Bronchial epithelial cell (primary cell): ENCODE results near the gene SUN1. TPM values are rescaled to one million over a fixed set of nuclear protein-coding genes. Genes with fewer than 3 reads are reported as not detected.

Source experiments
- DNase-seq: peaks from one replicate; pipeline ENCODE4 v3.0.0-alpha.2; 2010; ENCODE audit warnings: low read depth
- FAIRE-seq: peaks from 2 replicates; lab custom pipeline; 2011; peaks lifted over from hg19 to GRCh38; lab: Jason Lieb, UNC
- H3K27me3 ChIP-seq: 2 replicates; pipeline ENCODE4 v1.5.1; 2011; ENCODE audit warnings: low read length; ENCODE audit not compliant: control insufficient read depth, insufficient read depth
- H3K36me3 ChIP-seq: 2 replicates; pipeline ENCODE4 v1.5.1; 2011; ENCODE audit warnings: low read length; ENCODE audit not compliant: control insufficient read depth, insufficient read depth
- H3K4me3 ChIP-seq: 2 replicates; pipeline ENCODE4 v1.5.1; 2011; ENCODE audit warnings: mild to moderate bottlenecking, low read depth, low read length, control low read depth
- total RNA-seq: library from RNA; depleted of rRNA; stranded (reverse); fragments of >200 nt; gene quantifications from 2 replicates; pipeline ENCODE4 v1.2.1, GENCODE V29; 2014
- TF ChIP-seq, protein P1 (sequence below): IDR thresholded peaks from 2 replicates; pipeline ENCODE4 v1.5.1; 2011; ENCODE audit warnings: mild to moderate bottlenecking, moderate library complexity, low read length, control low read depth, inconsistent platforms; ENCODE audit not compliant: insufficient read depth, severe bottlenecking

SUN1 gene
- total RNA-seq, 1 donor from 2014 or later = 176 TPM

DNA sequence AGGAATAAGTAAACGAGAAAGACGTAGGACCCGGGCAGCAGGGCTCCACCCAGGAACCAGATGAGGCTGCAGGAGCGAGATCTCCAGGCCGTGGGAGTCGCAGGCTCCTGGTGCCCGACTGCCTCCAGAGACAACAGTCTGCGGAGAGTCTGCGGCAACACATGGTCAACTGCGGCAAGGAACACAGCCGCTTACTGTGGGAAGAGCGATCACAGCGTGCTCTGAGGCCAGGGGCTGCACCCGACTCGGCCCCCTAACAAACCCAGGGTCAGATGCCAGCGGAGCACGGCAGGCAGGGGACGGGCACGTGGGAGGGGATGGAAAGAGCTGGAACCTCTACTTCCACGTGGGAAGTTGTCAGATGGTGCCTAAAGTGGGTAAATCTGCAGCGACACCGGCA is 70.7 kb downstream of the SUN1 start:
- no peak for DNase-seq
- FAIRE-seq = peak; percentile 36
- Histone ChIP-seq H3K4me3 (no peak overlapping the region), H3K36me3 (peaks cover 1% of the 10 kb centered on the region), H3K27me3 (no peaks in the 10 kb centered on the region)
- TF ChIP-seq, protein P1, sequence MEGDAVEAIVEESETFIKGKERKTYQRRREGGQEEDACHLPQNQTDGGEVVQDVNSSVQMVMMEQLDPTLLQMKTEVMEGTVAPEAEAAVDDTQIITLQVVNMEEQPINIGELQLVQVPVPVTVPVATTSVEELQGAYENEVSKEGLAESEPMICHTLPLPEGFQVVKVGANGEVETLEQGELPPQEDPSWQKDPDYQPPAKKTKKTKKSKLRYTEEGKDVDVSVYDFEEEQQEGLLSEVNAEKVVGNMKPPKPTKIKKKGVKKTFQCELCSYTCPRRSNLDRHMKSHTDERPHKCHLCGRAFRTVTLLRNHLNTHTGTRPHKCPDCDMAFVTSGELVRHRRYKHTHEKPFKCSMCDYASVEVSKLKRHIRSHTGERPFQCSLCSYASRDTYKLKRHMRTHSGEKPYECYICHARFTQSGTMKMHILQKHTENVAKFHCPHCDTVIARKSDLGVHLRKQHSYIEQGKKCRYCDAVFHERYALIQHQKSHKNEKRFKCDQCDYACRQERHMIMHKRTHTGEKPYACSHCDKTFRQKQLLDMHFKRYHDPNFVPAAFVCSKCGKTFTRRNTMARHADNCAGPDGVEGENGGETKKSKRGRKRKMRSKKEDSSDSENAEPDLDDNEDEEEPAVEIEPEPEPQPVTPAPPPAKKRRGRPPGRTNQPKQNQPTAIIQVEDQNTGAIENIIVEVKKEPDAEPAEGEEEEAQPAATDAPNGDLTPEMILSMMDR = no peak

DNA sequence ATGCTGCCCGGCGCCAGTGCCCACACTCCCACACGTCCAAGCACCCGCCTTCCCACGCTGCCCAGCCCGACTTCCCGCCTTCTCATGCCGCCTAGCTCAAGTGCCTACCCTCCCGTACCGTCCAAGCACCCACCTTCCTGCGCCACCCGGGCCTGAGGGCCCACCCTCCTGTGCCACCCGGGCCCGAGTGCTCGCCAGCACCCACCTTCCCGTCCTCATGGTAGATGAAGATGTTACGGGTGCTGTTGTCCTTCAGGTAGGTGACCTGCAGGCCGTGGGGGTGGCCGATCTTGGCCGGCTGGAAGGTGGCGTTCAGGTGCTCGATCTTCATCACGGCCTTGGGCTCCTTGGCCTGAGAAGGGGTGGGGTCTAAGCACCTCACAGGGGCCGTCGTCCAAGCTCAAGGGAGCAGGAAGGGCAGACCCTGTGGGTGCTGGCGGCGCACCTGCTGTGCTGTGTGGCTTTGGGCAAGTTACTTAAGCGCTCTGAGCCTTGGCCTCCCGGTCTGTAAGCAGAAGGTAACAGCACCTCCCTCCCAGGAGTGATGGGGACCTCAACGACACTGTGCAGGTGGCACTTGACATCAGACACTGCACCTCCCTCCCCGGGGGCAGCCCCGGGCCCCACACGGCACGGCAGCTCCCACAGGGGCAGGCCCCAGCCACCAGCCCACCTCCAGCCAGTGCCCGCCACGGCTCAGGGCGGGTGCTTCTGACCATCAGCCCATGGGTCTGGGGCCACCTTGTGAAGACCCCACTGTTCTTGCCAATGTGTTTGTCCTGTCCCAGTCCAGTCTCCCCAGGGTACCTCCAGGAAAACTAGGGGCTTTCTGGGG is 71.9 kb downstream of the SUN1 start:
- TF ChIP-seq, protein P1 = no peak
- FAIRE-seq = no peak
- Histone ChIP-seq H3K36me3 (no peaks in the 10 kb centered on the region), H3K27me3 (no peaks in the 10 kb centered on the region), H3K4me3 (no peak overlapping the region)
- no peak for DNase-seq

DNA sequence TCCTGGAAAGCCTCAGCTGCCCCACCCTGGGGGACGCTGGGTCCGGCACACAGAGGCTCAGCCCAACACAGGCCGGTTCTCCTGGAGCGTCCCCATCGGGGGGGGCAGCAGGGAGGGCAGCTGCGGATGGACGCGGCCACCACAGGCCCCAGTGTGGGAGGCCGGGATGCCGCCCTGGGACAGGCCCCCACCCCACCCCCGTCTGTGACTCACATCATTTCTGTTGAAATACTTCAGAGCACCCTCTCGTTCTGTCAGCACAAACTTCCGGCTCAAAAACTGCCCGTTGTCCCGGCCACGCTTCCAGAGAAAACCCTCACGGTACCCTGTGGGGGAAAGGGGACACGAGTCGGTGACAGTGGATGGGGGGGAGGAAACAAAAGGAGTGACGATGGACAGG is 72.6 kb downstream of the SUN1 start:
- Histone ChIP-seq H3K4me3 (no peak overlapping the region), H3K27me3 (no peaks in the 10 kb centered on the region), H3K36me3 (no peaks in the 10 kb centered on the region)
- DNase-seq (no peak), FAIRE-seq (no peak)
- TF ChIP-seq, protein P1 = no peak

GRCh38 chr7:906776-907157 is 74.5 kb downstream of the SUN1 start:
- DNase-seq (no peak), FAIRE-seq (no peak)
- Histone ChIP-seq H3K4me3 (no peak overlapping the region), H3K27me3 (no peaks in the 10 kb centered on the region), H3K36me3 (no peaks in the 10 kb centered on the region)
- TF ChIP-seq, protein P1 = no peak

DNA sequence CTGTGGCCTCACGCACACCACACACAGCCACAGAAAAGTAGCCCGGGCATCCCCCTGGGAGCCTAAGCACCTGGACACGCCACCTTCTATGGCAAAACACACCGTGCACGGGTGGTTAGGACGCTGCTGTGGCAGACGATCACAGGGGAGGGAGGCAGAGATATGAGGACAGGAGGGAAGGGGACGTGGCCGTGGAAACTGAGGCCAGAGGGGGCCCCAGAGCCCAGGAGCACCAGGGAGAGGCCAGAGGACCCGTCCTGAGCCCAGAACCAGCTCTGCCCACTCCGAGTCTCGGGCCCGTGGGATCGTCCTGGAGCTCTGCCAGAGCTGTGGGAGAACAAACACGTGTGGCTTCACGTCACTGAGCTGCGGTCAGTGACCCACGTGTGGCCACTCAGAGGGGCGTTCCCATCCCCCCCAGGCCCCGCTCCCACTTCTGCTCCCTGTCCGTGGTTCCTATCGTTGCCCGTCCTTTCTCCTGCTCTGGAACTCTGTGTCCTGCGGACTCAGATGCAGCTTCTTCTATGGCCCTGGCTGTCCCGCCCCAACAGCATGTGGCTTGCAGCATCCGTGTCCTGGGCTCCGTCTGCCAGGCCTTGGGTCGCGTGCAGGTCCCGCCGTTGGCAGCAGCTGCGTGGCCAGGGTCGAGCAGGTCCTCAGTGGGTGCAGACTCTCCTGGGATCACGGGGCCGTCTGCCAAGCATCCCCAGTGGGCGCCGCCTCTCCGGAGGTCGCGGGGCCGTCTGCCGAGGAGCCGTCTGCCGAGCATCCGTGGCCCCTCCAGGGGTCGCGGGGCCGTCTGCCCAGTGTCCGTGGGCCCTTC is 75.1 kb downstream of the SUN1 start:
- no peak overlapping the region for H3K4me3 ChIP-seq
- TF ChIP-seq, protein P1 = no peak
- no peaks in the 10 kb centered on the region for H3K27me3 ChIP-seq
- H3K36me3 ChIP-seq = no peaks in the 10 kb centered on the region
- DNase-seq (no peak), FAIRE-seq (no peak)
